Activated CD8-positive, alpha-beta T cell treated with anti-CD3 and anti-CD28 coated beads, Interleukin-2, amount 10 ng/mL, durations not matched to agents 7 days and 5 days (primary cell): Measurements from ENCODE around the gene MRGPRG. TPM values are rescaled to one million over a fixed set of nuclear protein-coding genes. Genes with fewer than 3 reads are reported as not detected.

Experiments
- ATAC-seq: fragments of 150-1000 bp; cut with Tn5 transposase; one replicate; pipeline ENCODE4 v1.10.0; 2021; ENCODE audit warnings: moderate library complexity
- CTCF ChIA-PET: fragments of 350-600 bp; sonication (Branson Sonifier 250); formaldehyde crosslinking; loops from one replicate; lab custom pipeline; 2021; ENCODE audit warnings: antibody characterized with exemption; lab: Charles Lee
- POLR2A ChIA-PET: fragments of 350-600 bp; sonication (Branson Sonifier 250); formaldehyde crosslinking; loops from one replicate; lab custom pipeline; 2021; ENCODE audit warnings: antibody characterized with exemption; lab: Charles Lee
- DNase-seq: peaks from one replicate; pipeline ENCODE4 v3.0.0-alpha.2; 2020
- H3K27ac Mint-ChIP-seq: one replicate; pipeline ENCODE4 v1.8.0; 2021; ENCODE audit warnings: mild to moderate bottlenecking, mixed read lengths
- H3K27me3 Mint-ChIP-seq: one replicate; pipeline ENCODE4 v1.8.0; 2021; ENCODE audit warnings: low read depth, mixed read lengths
- H3K36me3 Mint-ChIP-seq: one replicate; pipeline ENCODE4 v1.8.0; 2021; ENCODE audit warnings: low read depth, mixed read lengths
- H3K4me1 Mint-ChIP-seq: one replicate; pipeline ENCODE4 v1.8.0; 2021; ENCODE audit warnings: low read depth, mixed read lengths
- H3K4me3 Mint-ChIP-seq: one replicate; pipeline ENCODE4 v1.8.0; 2021; ENCODE audit warnings: mild to moderate bottlenecking, mixed read lengths
- H3K9me3 Mint-ChIP-seq: one replicate; pipeline ENCODE4 v1.8.0; 2022; ENCODE audit warnings: mixed read lengths; ENCODE audit not compliant: insufficient read depth
- total RNA-seq, 2 experiments: library from RNA; stranded (reverse); gene quantifications; one replicate each; pipeline ENCODE4 v1.2.3, GENCODE V29; 2021

MRGPRG gene
- total RNA-seq, 2 experiments from 2014 or later: not detected

GRCh38 chr11:3213659-3214419 lies 4.8 kb downstream of the MRGPRG start:
- H3K4me1 Mint-ChIP-seq: peaks cover 5% of the 10 kb centered on the region
- DNase-seq (no peak), ATAC-seq (no peak)
- H3K9me3 Mint-ChIP-seq: peaks cover 5% of the 10 kb centered on the region
- no peaks in the 10 kb centered on the region for H3K36me3 Mint-ChIP-seq
- ChIA-PET CTCF (no interaction called here), POLR2A (no interaction called here)
- no peak overlapping the region for H3K4me3 Mint-ChIP-seq
- H3K27ac Mint-ChIP-seq: no peak overlapping the region
- H3K27me3 Mint-ChIP-seq: peaks cover 19% of the 10 kb centered on the region

DNA sequence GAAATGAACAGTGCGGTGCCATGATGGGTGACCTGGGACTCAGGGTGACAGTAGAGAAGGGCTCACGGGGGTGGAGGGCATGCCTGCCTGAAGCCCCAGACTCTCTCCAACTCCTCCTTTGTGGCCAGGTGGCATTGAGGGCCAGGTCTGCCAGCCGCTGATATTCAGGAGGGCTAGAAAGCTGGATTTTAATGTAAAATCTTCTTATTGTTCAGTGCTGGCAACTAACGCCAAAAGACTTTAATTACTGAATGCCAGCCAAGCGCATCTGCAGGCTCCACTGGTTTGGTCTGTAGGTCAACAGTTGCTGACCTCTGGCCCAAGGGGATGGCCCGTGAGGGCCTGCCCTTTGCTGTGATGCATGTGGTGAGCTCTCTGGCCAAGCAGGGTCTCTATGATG lies 10.3 kb downstream of the MRGPRG start:
- peaks cover 11% of the 10 kb centered on the region for H3K27me3 Mint-ChIP-seq
- H3K27ac Mint-ChIP-seq: no peak overlapping the region
- no peak overlapping the region for H3K4me3 Mint-ChIP-seq
- no peak for DNase-seq
- ChIA-PET CTCF (no interaction called here), POLR2A (no interaction called here)
- no peak for ATAC-seq
- H3K36me3 Mint-ChIP-seq: no peaks in the 10 kb centered on the region
- H3K9me3 Mint-ChIP-seq: peaks cover 5% of the 10 kb centered on the region
- no peaks in the 10 kb centered on the region for H3K4me1 Mint-ChIP-seq

DNA sequence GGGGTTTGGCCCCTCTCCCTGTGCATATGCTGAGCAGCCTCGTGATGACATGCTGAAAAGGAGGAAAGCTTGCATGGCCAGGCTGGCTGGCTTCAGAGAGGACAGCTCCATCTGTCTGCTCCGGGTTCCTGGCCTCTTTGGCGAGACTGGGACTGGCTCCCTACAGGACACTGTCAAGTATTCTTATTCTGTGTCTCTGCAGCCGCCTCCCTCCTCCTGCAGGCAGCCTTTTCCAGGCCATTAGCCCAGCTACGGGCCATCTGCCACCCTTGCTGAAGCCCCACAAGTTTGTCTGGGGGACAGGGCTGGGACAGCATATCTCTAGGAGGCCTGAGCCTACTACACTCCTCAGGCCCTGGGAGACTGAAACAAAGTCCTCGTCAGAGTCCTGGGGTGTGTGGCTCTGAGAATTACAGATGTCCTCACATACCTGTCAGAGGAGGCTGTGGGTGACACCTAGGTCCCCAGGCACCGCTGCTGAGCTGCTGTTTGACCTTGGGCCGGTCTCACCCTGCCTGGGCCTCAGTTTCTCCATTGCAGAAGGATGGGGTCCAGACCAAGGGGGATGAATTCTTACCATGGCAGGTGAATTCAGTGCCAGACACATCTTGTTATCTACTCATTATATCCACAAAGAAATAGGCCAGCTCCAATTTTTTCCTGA lies 11.0 kb downstream of the MRGPRG start:
- Mint-ChIP-seq H3K27ac (no peak overlapping the region), H3K4me3 (no peak overlapping the region), H3K36me3 (no peaks in the 10 kb centered on the region), H3K9me3 (peaks cover 5% of the 10 kb centered on the region), H3K4me1 (peaks cover under 1% of the 10 kb centered on the region), H3K27me3 (peaks cover 16% of the 10 kb centered on the region)
- CTCF ChIA-PET: no interaction called here
- no peak for ATAC-seq
- POLR2A ChIA-PET: no interaction called here
- no peak for DNase-seq

- Mint-ChIP-seq H3K9me3 (peaks cover 5% of the 10 kb centered on the region), H3K27me3 (peaks cover 16% of the 10 kb centered on the region), H3K36me3 (no peaks in the 10 kb centered on the region), H3K27ac (no peak overlapping the region), H3K4me3 (no peak overlapping the region), H3K4me1 (peaks cover 3% of the 10 kb centered on the region)
- ATAC-seq (no peak), DNase-seq (no peak)
- POLR2A ChIA-PET: no interaction called here
- CTCF ChIA-PET: no interaction called here
Measured at GRCh38 chr11:3206922-3207204, 11.8 kb downstream of the MRGPRG start.

DNA sequence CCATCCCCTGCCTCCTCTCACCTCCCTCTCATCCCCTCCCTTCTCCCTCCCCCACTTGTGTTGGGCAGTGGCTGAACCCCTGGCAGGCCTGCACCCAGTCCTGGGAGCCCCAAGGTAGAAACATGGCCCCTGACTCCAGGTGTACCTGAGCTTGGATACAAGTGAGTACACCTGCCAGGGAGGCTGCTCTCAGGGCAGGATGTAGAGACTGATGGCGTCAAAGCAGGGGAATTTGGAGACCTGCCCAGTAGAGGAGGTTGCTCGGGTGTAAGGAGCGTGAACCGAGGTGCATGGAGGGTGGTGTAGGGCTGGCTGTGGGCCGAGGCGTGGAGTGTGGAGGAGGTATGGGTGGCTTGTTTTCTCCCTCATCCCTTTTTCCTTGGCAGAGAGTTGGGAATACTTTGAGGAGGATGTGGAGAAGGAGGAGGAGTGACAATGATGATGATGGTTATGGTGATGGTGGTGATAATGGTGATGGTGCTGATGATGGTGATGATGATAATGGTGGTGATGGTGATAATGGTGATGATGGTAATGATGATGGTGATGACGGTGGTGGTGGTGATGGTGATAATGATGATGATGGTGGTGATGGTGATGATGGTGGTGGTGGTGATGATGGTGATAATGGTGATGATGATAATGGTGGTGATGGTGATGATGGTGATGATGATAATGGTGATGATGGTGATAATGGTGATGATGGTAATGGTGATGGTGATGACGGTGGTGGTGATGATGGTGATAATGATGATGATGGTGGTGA lies 12.3 kb downstream of the MRGPRG start:
- H3K27ac Mint-ChIP-seq: no peak overlapping the region
- POLR2A ChIA-PET: no interaction called here
- no peak for ATAC-seq
- peaks cover under 1% of the 10 kb centered on the region for H3K9me3 Mint-ChIP-seq
- H3K4me1 Mint-ChIP-seq: peaks cover 3% of the 10 kb centered on the region
- DNase-seq: no peak
- H3K27me3 Mint-ChIP-seq: peaks cover 14% of the 10 kb centered on the region
- CTCF ChIA-PET: no interaction called here
- no peak overlapping the region for H3K4me3 Mint-ChIP-seq
- H3K36me3 Mint-ChIP-seq: no peaks in the 10 kb centered on the region

- ChIA-PET CTCF (no interaction called here), POLR2A (no interaction called here)
- Mint-ChIP-seq H3K36me3 (no peaks in the 10 kb centered on the region), H3K9me3 (no peaks in the 10 kb centered on the region), H3K4me3 (no peak overlapping the region), H3K4me1 (peaks cover 3% of the 10 kb centered on the region), H3K27me3 (peaks cover 14% of the 10 kb centered on the region), H3K27ac (no peak overlapping the region)
- DNase-seq (no peak), ATAC-seq (no peak)
Measured at GRCh38 chr11:3205261-3206155, 13.1 kb downstream of the MRGPRG start.

DNA sequence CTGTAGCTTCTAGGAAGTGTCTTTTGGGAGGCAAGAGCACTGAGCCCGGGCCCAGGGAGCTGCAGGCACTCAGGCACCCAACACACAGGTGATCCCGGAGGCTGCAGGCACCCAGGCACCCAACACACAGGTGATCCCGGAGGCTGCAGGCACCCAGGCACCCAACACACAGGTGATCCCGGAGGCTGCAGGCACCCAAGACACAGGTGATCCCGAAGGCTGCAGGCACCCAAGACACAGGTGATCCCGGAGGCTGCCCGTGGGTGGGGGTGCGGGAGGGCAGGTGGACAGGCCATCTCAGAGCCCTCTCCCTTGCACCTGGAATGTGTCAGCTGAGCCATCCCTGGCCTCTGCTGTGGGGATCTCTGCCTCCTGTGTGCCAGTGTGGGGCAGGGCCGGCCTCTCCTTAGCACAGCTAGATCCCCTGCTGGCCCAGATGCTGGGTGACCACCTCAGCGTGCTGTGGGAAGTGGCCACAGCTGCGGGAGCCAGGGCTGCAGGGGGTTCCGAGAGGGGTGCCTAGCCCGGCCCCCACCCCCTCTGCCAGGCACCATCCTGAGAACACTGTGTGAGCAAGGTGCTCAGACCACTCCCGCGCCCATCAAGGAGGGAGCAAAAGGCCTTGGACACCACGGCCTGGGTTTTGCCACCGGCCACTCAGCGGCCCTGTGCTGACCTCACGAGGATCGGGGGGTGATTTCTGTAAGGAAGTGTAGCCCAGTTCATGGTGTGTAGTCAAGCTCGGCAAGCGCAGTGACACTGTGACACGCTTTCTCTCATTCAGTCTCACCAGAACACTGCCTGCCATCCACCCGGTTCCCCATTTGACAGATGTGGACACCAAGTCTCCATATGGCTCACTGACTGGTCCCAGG lies 14.2 kb downstream of the MRGPRG start:
- ATAC-seq (no peak), DNase-seq (no peak)
- Mint-ChIP-seq H3K4me3 (no peak overlapping the region), H3K4me1 (peaks cover 3% of the 10 kb centered on the region), H3K9me3 (no peaks in the 10 kb centered on the region), H3K36me3 (no peaks in the 10 kb centered on the region), H3K27ac (no peak overlapping the region), H3K27me3 (peaks cover 14% of the 10 kb centered on the region)
- ChIA-PET CTCF (no interaction called here), POLR2A (no interaction called here)

DNA sequence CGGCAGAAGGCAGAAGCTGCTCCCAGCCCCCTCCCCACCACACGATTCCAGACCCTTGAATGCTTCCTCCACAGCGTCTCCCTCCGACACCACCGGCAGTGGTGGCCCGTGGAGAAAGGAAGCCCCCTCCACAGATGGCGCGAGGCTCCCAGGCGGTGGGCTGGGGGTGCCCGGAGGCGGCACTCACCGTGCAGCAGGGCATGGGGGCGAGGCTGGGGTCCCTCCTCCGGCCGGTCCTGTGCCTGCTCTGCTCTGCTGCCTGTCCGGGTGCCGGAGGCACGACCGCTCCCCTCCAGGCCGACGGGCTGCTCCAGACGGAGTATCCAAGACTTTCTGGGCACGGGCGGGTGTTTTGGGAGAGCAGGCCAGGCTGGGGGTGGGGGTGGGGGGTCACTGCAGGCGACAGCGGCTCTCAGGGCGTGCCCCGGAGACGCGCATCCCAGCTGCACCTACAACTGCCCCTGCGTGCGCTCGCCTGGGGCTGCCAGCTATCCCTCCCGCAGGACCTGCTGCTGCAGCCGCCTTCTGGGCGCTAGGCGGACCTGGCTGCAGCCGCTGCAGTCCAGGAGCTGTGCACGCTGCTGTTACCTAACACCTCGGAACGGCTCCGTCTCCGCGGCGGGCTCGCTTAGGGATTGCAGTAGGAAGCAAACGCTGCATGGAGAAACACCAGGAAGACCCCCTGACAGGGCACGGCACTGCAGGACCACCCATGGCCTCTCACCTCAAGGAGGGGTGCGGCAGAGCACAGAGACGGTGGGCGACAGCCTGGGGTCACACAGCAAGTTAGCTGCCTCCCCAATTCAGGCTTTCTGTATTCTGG lies 15.2 kb downstream of the MRGPRG start:
- no peak for ATAC-seq
- Mint-ChIP-seq H3K4me3 (no peak overlapping the region), H3K27me3 (peaks cover 11% of the 10 kb centered on the region), H3K9me3 (no peaks in the 10 kb centered on the region), H3K27ac (no peak overlapping the region), H3K4me1 (peaks cover 3% of the 10 kb centered on the region), H3K36me3 (no peaks in the 10 kb centered on the region)
- POLR2A ChIA-PET: no interaction called here
- CTCF ChIA-PET: no interaction called here
- DNase-seq: no peak

GRCh38 chr11:3202759-3203158 lies 15.9 kb downstream of the MRGPRG start:
- DNase-seq (no peak), ATAC-seq (no peak)
- no peaks in the 10 kb centered on the region for H3K36me3 Mint-ChIP-seq
- no peaks in the 10 kb centered on the region for H3K9me3 Mint-ChIP-seq
- ChIA-PET POLR2A (no interaction called here), CTCF (interaction anchor here (1.0 kb wide), 1 partner anchor 206 kb away, joined by 3 read pairs; no protein-coding TSS in a partner anchor)
- H3K4me1 Mint-ChIP-seq: peaks cover 3% of the 10 kb centered on the region
- H3K4me3 Mint-ChIP-seq: no peak overlapping the region
- H3K27me3 Mint-ChIP-seq: peaks cover 11% of the 10 kb centered on the region
- no peak overlapping the region for H3K27ac Mint-ChIP-seq

- ChIA-PET POLR2A (no interaction called here), CTCF (interaction anchor here (1.0 kb wide), 1 partner anchor 206 kb away, joined by 3 read pairs; no protein-coding TSS in a partner anchor)
- DNase-seq (no peak), ATAC-seq (no peak)
- H3K9me3 Mint-ChIP-seq: no peaks in the 10 kb centered on the region
- H3K27me3 Mint-ChIP-seq: peaks cover 11% of the 10 kb centered on the region
- no peaks in the 10 kb centered on the region for H3K36me3 Mint-ChIP-seq
- H3K4me1 Mint-ChIP-seq: peaks cover 3% of the 10 kb centered on the region
- H3K4me3 Mint-ChIP-seq: no peak overlapping the region
- no peak overlapping the region for H3K27ac Mint-ChIP-seq
Measured at GRCh38 chr11:3202305-3202704, 16.3 kb downstream of the MRGPRG start.
